Raji (cell line): ENCODE results near the gene GSDME.

Experiments
- POLR2A ChIP-seq: IDR thresholded peaks from 2 replicates; pipeline ENCODE4 v1.6.1; 2011; ENCODE audit warnings: low read depth, low read length, control low read depth; ENCODE audit not compliant: insufficient read depth

Gene GSDME

DNA sequence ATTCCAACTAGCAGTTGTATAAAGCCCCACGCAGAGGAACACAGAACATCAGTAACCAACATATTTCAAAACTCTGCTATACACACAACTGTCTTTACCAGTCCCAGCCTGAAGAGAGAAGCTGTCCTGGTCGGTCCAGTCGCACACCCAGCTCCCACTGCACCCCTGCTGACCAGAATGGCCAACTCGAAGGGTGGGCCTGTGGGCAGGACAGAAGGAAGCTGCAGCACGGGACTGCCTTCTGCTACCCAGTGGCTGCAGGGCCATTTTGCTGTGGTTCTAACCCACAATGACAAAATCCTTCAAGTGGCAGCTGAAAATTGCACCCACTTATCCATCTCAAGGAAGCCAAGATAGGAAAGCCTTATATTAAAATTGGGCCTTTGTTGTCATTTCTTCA lies 48.2 kb downstream of the GSDME start:
- TF ChIP-seq POLR2A = no peak

DNA sequence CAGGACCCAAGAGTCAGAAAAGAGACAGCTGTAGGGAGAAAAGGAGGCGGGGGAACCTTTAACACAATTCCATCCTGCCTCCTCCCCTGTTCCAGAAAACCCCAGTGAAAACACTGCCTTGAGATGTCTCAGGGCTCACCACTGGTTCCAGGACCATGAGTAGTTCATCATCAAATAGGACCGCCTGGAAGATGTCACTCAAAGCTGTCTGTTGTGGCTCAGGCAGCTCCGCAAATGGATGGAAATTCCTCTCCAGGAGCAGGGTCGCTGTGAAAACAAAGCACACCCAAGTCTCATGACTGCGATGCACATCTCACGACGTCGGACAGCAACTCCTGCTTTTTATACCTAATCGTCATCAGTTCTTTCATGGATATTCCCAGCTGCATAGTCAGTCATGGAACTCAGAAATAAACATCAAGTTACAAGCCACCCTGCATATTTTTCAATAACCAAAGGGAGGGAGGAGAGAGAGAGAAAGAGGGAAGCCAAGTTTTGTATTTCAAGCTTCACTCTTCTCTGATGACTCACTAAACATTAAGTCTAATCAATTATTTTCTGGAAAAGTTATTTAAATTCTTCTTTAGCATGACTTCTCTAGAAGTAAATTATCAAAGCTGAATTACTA lies 49.2 kb downstream of the GSDME start:
- TF ChIP-seq POLR2A = no peak

DNA sequence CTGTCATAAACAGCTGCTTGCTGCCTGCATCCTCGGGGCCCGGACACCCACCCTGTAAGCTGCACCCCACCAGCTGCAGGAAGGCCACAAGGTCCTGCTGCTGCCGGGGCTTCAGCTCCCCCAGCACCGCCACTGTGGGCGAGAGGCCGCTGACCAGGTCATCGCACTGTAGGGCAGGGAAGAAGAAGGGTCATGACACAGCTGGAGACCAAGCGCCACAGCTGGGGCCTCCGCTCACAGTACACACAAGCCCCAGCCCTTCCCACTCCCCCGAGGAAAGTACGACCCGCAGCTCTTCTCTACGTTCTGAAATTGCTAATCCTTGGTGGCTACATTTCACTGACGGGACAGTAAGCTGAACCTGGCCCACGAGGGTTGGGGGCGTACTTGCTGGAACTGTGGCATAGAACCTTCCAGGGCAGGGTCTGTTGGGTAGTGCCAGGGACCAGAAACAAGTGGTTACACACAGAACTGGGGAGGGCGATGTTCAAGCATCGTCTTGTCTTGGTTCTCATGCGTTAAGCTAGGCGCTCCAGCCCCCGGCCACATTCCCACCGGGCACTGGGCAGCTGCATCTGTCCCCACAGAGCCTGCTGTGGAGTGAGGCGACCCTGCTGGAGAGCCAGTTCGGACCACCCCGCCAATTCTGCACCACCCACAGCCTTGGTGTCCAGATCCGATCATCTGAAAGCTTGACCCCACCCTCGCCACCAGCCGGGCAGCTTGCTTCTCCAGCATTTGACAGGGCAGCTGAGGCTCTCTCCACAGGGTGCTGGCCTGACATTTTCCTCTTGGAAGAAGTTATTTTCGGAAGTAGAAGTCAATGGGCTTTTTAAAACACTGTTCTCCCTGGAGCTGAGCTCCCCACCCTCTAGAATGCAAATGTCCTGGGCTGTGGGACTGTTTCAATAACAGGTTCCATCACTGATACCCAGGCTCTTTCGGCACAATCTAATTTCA lies 50.8 kb downstream of the GSDME start:
- TF ChIP-seq POLR2A = no peak

DNA sequence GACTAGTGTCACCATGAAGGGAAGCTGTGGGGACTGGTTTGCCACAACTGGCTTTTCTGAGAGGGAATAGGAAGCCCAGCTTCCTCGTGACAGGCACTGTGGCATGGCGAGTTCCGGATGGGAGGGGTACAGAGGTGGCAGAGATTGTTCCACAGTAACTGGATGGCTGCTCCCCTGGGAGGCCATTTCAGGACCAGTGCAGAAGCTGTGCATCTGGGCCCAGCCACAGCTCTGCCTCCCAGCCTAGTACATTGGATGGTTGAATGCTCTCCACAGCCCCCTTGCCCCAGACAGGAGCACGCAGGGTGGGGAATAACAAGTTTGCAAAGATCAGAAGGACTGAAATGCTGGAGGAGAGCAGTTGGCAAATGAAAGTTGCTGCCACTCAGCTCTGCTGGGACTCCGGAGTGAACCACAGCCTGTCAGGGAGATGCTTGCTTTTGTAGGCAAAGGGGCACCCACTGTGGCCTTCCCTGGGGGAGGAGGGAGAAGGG lies 51.8 kb downstream of the GSDME start:
- no peak for TF ChIP-seq POLR2A

DNA sequence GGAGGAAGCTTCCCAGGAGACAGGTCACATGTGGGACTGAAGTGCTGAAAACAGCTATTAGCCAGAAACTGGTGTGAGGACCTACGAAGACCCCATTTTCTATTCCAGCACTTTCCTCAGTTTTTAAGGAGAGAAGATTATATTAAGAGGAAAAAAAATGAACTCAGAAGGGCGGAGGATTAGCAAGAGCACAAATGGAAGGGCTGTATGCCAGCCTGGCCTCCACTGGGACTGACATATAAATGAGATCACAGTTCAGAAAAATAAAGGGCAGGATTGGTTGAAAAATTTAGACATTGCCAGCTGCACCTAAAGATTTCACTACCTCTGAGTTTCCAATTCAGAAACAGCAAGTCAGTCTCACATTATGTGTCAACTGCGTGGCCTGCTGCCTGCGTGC lies 53.0 kb downstream of the GSDME start:
- TF ChIP-seq POLR2A = no peak

DNA sequence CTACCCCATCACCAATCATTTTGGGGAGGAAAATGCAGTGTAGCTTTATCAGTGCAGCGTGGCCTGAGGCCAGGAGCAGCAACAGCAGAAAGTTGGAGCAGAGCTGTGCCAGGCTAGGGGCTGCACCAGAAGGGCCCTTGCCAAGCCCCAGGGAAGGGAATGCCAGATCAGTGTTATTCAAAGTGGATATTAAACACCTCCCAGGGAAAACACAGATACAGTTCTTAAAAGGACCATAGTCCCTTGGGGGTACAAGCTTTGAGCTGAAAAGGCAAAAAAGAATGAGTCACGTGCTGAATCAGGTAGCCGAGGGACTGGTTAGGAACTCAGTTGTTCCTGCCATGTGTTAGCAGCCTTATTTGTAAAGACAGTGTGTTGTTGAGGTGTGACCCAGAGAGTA lies 54.0 kb downstream of the GSDME start:
- TF ChIP-seq POLR2A = no peak

DNA sequence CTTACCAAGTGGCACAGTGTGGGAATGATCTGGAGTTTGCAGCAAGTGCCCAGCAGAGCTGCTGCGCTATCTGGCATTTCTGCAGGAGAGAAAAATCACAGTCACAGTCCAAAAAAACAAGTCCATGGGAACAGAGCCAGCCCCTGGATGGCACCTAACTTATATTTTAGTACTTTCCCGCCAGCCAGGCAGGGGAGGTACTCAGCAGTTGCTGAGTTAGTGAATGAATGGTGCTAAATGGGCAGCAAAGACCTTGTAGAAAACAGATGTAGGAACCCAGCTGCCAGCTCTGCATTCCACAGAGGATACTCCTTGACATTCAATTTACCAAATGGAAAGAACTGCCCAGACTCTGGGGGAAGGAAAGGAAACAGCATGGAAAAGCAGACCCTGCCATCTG lies 54.5 kb downstream of the GSDME start:
- TF ChIP-seq POLR2A = no peak

DNA sequence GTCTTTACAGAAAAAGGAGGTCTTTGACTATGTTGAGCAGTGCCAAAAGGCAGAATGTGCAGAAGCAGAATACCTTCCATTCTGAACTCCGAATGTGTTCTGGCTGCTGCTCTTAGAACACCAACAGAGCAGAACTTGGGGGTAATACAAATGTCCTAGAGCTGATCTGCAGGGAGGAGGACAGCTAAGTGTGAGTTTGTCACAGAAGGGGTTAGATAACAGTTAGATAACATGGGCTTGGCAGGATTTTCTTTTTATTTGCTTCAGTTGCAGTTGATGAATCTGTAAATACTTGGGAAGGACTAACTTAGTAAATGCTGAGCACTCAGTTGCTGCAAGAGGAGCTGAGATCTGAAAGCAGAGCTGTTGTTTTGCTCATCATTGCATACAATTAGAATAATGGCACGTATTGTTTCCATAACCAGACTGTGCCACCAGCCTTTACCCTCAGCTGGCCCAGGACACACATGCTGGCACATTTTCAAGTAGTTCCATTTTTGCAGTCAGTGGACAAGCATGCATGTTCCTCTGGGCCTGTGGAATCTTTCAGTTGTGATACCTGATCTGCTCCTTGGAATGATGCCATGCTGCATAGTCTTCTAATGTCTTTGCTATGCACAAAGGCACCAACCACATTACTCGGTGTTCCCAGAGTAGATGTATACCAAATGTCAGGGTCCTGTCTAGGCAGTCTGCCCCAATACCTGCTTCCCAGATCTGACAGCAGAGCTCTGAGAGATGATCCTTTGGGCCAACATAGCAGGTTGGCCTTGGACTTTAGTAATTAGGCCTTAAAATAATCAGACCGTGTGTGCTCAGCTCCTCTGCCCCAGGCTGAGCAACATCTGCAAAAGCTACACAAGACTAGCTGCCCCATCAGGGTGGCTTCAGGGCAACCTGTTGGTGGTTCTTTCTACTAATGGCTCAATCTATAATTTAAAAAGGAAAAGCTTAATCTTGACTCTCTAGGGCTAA lies 55.7 kb downstream of the GSDME start:
- no peak for TF ChIP-seq POLR2A

DNA sequence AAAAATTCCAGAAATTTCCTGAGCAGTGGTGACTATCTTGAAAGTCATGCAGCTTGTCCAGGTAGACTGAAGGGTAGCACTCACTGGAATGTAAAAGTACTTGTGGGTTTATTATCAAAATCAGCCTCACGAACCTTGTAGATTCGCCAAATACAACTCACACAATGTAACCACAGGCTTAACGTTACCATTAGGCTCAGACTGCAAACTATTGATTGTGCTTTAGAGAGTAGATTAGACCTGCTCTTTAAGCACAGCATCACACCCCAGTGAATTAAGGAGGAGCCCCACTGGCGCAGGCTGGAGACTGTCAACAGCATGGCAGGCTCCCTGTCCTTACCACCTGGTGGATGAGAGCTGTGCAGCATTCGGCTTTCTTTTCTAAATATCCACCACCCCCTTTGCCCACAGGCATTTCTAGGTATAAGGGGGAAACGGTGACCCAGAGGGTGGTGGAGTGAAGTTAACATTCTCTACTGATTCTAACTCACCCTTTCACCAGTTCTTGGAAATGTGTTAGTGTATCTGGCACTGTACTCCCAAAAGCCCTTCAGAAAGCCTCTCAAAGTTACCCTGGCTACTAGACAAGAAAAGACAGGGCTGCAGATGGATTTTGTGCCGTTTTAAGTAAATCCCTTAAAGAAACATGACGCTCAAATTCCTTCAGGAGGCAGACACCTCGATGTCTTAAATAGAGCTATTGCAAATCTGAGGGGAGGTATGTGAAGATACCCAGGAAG lies 56.6 kb downstream of the GSDME start:
- no peak for TF ChIP-seq POLR2A

DNA sequence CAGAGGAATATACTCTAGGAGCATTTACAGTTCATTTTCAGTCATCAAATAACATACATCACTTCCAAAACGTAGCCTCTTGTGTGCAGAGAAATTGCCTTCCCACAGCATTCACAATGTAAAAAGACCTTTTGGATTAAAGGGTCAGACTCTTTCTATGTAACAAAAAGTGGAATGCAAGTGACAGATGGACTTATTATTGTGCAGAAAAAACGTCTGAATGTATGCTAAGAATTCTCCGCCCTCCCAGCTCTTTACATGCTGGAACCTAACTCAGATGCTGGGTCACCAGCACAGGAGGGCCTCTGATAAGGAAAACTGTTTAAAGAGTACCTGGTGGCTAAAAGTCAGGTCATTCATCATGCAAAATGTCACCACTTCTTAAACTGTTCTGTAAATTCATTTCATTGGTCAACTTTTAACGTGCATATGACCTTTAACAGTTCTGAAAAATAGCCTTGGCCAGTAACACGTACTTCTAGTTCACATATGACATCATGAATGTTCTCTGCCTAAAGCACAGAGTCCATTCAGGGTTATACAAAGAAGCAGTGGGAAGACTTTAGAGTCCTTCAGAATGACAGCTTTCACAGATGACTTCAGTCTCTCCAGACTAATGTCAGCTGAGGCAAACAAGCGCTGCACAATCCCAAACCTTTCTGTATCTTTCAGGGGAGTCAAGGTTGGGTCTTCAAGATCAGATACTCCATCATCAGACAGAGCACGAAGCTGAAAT lies 58.6 kb downstream of the GSDME start:
- no peak for TF ChIP-seq POLR2A

DNA sequence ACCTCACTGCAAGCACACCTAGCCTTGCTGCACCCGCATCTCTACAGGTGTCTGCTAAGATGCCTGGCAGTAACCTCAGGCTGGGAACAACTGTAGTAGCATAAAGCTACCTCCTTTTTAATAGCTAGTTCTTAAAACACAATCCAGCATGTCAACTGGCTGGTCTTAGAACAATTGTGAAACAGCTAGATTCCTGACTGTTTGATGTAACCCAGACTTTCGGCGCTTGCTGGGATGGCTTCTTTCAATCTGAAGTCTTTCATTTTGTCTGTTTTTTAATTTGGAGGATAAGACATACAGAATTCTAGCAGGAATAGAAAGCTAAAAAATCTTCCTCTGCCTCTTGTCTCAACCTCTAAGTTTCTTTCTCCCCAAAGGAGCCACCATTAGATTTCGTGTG lies 59.8 kb downstream of the GSDME start:
- TF ChIP-seq POLR2A = no peak

DNA sequence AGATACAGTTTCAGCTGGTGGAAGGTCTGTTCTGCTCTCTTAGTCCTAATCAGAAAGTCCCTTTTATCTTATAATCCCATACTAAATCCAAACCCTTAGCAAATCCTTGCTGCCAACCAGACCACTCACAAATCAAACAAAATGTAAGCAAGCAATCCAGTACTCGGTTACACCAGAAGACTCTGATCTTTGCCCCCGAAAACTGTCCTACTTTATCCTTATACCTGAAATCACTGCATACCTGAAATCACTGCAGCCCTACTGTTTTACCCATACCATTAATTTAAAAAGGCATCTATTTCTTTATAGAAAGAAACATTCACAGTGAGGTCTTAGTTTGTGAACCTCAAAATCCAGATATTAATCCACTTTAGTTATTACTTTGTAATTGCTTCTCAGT lies 64.7 kb downstream of the GSDME start:
- TF ChIP-seq POLR2A = no peak

DNA sequence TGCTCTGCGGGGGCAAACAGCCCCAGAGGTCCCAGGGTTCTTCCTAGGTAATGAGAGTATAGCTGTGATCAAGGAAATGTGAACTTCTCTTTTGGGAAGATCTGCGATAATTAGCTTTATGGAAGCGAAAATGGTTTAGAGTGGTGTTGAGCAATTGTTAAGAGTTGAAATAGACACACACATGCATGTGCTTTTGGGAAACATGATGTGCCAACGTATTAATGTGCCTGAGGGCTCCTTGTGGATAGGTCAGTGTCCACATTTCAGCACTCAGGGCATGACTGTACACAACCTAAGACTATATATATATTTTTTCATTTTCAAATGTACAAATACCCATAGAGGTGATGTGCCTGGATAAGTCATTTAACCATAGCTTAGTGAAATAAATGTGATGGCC lies 67.0 kb downstream of the GSDME start:
- no peak for TF ChIP-seq POLR2A

DNA sequence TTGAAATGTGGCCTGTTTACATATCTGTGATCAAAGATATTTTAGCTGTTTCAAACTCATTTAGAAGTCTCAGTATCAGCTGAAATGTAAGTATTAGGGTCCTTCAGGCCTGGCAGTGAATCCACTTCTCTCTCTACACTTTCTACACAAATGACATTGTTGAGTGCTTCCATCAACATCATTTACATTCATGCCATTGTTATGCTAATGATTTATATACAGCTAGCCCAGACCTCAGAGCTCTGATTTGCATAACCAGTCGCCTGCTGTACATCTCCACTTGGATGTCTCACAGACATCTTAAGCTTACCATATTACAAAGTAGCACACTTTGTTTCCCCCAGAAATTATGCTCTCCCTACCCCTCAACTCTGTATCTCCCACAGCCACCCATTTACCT lies 71.6 kb downstream of the GSDME start:
- no peak for TF ChIP-seq POLR2A
